GM18511 (cell line): Measurements from ENCODE around the gene GRK5.
"Not testable (repeated sequence)": the region's sequence is repeated elsewhere in the genome, so short reads cannot be mapped to it uniquely, and the experiment has no call there.

ENCODE experiments used
- ATAC-seq: cut with Tn5 transposase; IDR thresholded peaks from one replicate; pipeline ENCODE4 v1.9.1; 2021; ENCODE audit warnings: mild to moderate bottlenecking, moderate library complexity; ENCODE audit not compliant: unreplicated experiment

The GRK5 gene

GRCh38 chr10:119431034-119431772, 223.8 kb downstream of the GRK5 start:
- no peak for ATAC-seq

GRCh38 chr10:119431773-119432135, 224.4 kb downstream of the GRK5 start:
- ATAC-seq = no peak

- ATAC-seq = not testable (repeated sequence)
These were observed 227.6 kb downstream of the GRK5 start for GRCh38 chr10:119434942-119435341.

- ATAC-seq = no peak
These were observed 231.3 kb downstream of the GRK5 start for GRCh38 chr10:119438717-119439116.

- no peak for ATAC-seq
These were observed 232.6 kb downstream of the GRK5 start for GRCh38 chr10:119439922-119440321.

GRCh38 chr10:119441151-119441821, 233.9 kb downstream of the GRK5 start:
- no peak for ATAC-seq

- no peak for ATAC-seq
These were observed 234.8 kb downstream of the GRK5 start for GRCh38 chr10:119441921-119442757.

GRCh38 chr10:119442758-119443060, 235.3 kb downstream of the GRK5 start:
- no peak for ATAC-seq

GRCh38 chr10:119443441-119443840, 236.1 kb downstream of the GRK5 start:
- no peak for ATAC-seq

- no peak for ATAC-seq
These were observed 236.7 kb downstream of the GRK5 start for GRCh38 chr10:119443970-119444660.

- ATAC-seq = no peak
These were observed 237.5 kb downstream of the GRK5 start for GRCh38 chr10:119444866-119445265.

- ATAC-seq = peak; percentile 55
These were observed 238.1 kb downstream of the GRK5 start for GRCh38 chr10:119445311-119445934.

GRCh38 chr10:119445935-119446317, 238.6 kb downstream of the GRK5 start:
- no peak for ATAC-seq

- ATAC-seq = no peak
These were observed 239.3 kb downstream of the GRK5 start for GRCh38 chr10:119446441-119447277.

- no peak for ATAC-seq
These were observed 240.1 kb downstream of the GRK5 start for GRCh38 chr10:119447421-119447820.

- ATAC-seq = no peak
These were observed 240.6 kb downstream of the GRK5 start for GRCh38 chr10:119447823-119448546.

- ATAC-seq = no peak
These were observed 241.5 kb downstream of the GRK5 start for GRCh38 chr10:119448628-119449584.
